K562 (cell line): ENCODE measurements around the gene CMSS1. TPM values are rescaled to one million over a fixed set of nuclear protein-coding genes. Genes with fewer than 3 reads are reported as not detected.

Experiments used
- ATAC-seq: fragments of 200-7000 bp; cut with Tn5 transposase; 3 replicates; pipeline ENCODE4 v1.9.1; 2020; ENCODE audit warnings: moderate library complexity
- BruUV-seq: library from RNA; stranded (reverse); fragments of 400-500 nt; replicated peaks from 2 replicates; lab custom pipeline; 2021; lab: Mats Ljungman, UMichigan
- CTCF ChIA-PET: fragments of 300-600 bp; formaldehyde crosslinking; extraction: SDS; loops from one replicate; lab custom pipeline; 2021; ENCODE audit warnings: low intra/inter-chr PET ratio; lab: Yijun Ruan, JAX
- POLR2A ChIA-PET: fragments of 300-600, 350-650 bp; sonication (Branson Sonifier 250); formaldehyde crosslinking; extraction: SDS; loops from one replicate; lab custom pipeline; 2021; ENCODE audit warnings: antibody characterized with exemption, inconsistent platforms; lab: Yijun Ruan, JAX
- DNase-seq, 4 experiments: peaks; one replicate each; pipeline versions ENCODE4 v3.0.0 to v3.0.0-alpha.2; 2011 to 2018; ENCODE audit warnings: low spot score in 3 of 4, mixed read lengths in 3 of 4; ENCODE audit errors: extremely low read depth in 1 of 4
- FAIRE-seq: peaks from 2 replicates; lab custom pipeline; 2011; peaks lifted over from hg19 to GRCh38; lab: Jason Lieb, UNC
- H2AFZ ChIP-seq: 2 replicates; pipeline ENCODE4 v1.6.0; 2011; ENCODE audit warnings: low read depth, low read length, control low read depth, inconsistent platforms
- H3K27ac ChIP-seq: fragments of 200-600 bp; 3 replicates; pipeline ENCODE4 v1.8.0; 2011; ENCODE audit warnings: low read depth, mild to moderate bottlenecking, control low read depth, inconsistent platforms, low read length, moderate library complexity, mixed read lengths; ENCODE audit errors: extremely low read depth
- H3K27me3 ChIP-seq, 2 experiments: fragments of 300-600 bp in 1 of 2; 2 replicates in 1 of 2; 3 replicates in 1 of 2; pipeline versions ENCODE4 v1.6.0 to v1.8.0; 2011; ENCODE audit warnings: inconsistent platforms in 2 of 2, low read length in 2 of 2, mild to moderate bottlenecking in 1 of 2, mixed read lengths in 1 of 2, moderate library complexity in 1 of 2; ENCODE audit not compliant: control insufficient read depth in 2 of 2, insufficient read depth in 2 of 2
- H3K36me3 ChIP-seq: fragments of 300-600 bp; 3 replicates; pipeline ENCODE4 v1.8.0; 2011; ENCODE audit warnings: mild to moderate bottlenecking, low read length, inconsistent platforms; ENCODE audit not compliant: control insufficient read depth, insufficient read depth
- H3K4me1 ChIP-seq, 2 experiments: fragments of 200-600 bp in 1 of 2; replicated peaks in 1 of 2; 2 replicates in 1 of 2; 3 replicates in 1 of 2; pipeline versions ENCODE4 v1.5.1 to v1.8.0; 2011; ENCODE audit warnings: inconsistent platforms in 2 of 2, low read length in 2 of 2, mild to moderate bottlenecking in 1 of 2, mixed read lengths in 1 of 2, moderate library complexity in 1 of 2; ENCODE audit not compliant: control insufficient read depth in 2 of 2, insufficient read depth in 2 of 2
- H3K4me2 ChIP-seq: 2 replicates; pipeline ENCODE4 v1.6.1; 2011; ENCODE audit warnings: low read length, control low read depth, inconsistent platforms, mixed read lengths; ENCODE audit not compliant: insufficient read depth
- H3K4me3 ChIP-seq: fragments of 200-600 bp; sonication (generic), shearing (Covaris generic); 2 replicates; pipeline ENCODE4 v1.5.1; 2016; ENCODE audit warnings: control low read depth, inconsistent platforms
- H3K79me2 ChIP-seq: fragments of 200-600 bp; 3 replicates; pipeline ENCODE4 v1.8.0; 2011; ENCODE audit warnings: low read length, inconsistent platforms; ENCODE audit not compliant: control insufficient read depth, insufficient read depth
- H3K9ac ChIP-seq, 2 experiments: 2 replicates each; pipeline versions ENCODE4 v1.6.0 to v1.6.1; 2011; ENCODE audit warnings: low read depth in 2 of 2, low read length in 2 of 2, control low read depth in 1 of 2, inconsistent platforms in 1 of 2, mild to moderate bottlenecking in 1 of 2, mixed read lengths in 1 of 2; ENCODE audit not compliant: insufficient read depth in 1 of 2
- H3K9me1 ChIP-seq: one replicate; pipeline ENCODE4 v1.6.0; 2011; ENCODE audit warnings: inconsistent platforms, mild to moderate bottlenecking, low read length, moderate library complexity; ENCODE audit not compliant: control insufficient read depth, insufficient read depth
- H3K9me3 ChIP-seq: replicated peaks from 2 replicates; pipeline ENCODE4 v1.5.1; 2011; ENCODE audit warnings: low read depth, low read length, inconsistent platforms; ENCODE audit not compliant: control insufficient read depth, insufficient read depth
- H4K20me1 ChIP-seq: replicated peaks from 2 replicates; pipeline ENCODE4 v1.6.1; 2011; ENCODE audit warnings: low read length, inconsistent platforms, mixed read lengths; ENCODE audit not compliant: control insufficient read depth, insufficient read depth
- GTF2A2 ChIP-seq: IDR thresholded peaks from 2 replicates; pipeline ENCODE4 v1.6.1; 2016; ENCODE audit warnings: mild to moderate bottlenecking, missing genetic modification characterization, missing compliant biosample characterization
- HMGXB4 ChIP-seq: sonication (generic); formaldehyde crosslinking; IDR thresholded peaks from 2 replicates; pipeline ENCODE4 v1.8.1; 2023; ENCODE audit warnings: mild to moderate bottlenecking, missing genetic modification reagents
- MLX ChIP-seq, 2 experiments: fragments of 450-650 bp in 1 of 2; sonication (generic) in 1 of 2; formaldehyde crosslinking; conservative IDR thresholded peaks; 2 replicates each; pipeline versions ENCODE4 v1.4.0 to v1.8.1; 2020 to 2022; ENCODE audit warnings: mild to moderate bottlenecking in 1 of 2, missing genetic modification reagents in 1 of 2
- NR1H2 ChIP-seq: sonication (generic); formaldehyde crosslinking; IDR thresholded peaks from 2 replicates; pipeline ENCODE4 v1.4.0; 2020; ENCODE audit warnings: mild to moderate bottlenecking, missing genetic modification reagents
- PML ChIP-seq: IDR thresholded peaks from 2 replicates; pipeline ENCODE4 v1.6.1; 2012; ENCODE audit warnings: low read length, inconsistent platforms
- RFX7 ChIP-seq: fragments of 250-450 bp; sonication (Bioruptor Pico); IDR thresholded peaks from 2 replicates; pipeline ENCODE4 v1.5.1; 2021; ENCODE audit warnings: mild to moderate bottlenecking
- TBP ChIP-seq: optimal IDR thresholded peaks from 2 replicates; pipeline ENCODE3; 2011; ENCODE audit warnings: low read depth, low read length, improper control_type of control experiment
- ZKSCAN1 ChIP-seq: fragments of 150-350 bp; IDR thresholded peaks from 2 replicates; pipeline ENCODE4 v1.6.1; 2016; ENCODE audit warnings: low read depth, low read length
- ZNF507 ChIP-seq: conservative IDR thresholded peaks from 2 replicates; pipeline ENCODE4 v1.6.1; 2017; ENCODE audit warnings: missing genetic modification characterization, missing compliant biosample characterization
- ZNF584 ChIP-seq: fragments of 200-800 bp; sonication (Bioruptor generic); IDR thresholded peaks from 2 replicates; pipeline ENCODE4 v1.6.1; 2016; ENCODE audit warnings: low read depth, mild to moderate bottlenecking, missing genetic modification characterization, missing compliant biosample characterization
- ZNF668 ChIP-seq: fragments of 250-450 bp; sonication (Bioruptor Pico); IDR thresholded peaks from 2 replicates; pipeline ENCODE4 v1.8.0; 2022; ENCODE audit warnings: mild to moderate bottlenecking, inconsistent platforms
- ZNF717 ChIP-seq: fragments of 250-450 bp; sonication (Bioruptor Pico); IDR thresholded peaks from 2 replicates; pipeline ENCODE4 v1.5.0; 2021
- ZNF76 ChIP-seq: fragments of 250-450 bp; sonication (Bioruptor Pico); IDR thresholded peaks from 2 replicates; pipeline ENCODE4 v1.4.0; 2020; ENCODE audit warnings: mild to moderate bottlenecking, moderate library complexity, borderline replicate concordance
- ZSCAN32 ChIP-seq: fragments of 450-650 bp; formaldehyde crosslinking; IDR thresholded peaks from 2 replicates; pipeline ENCODE4 v1.4.0; 2020; ENCODE audit warnings: mild to moderate bottlenecking, moderate library complexity
- WGBS: fragments of 100-300 bp; shearing (Covaris generic); methylation state at CpG from one replicate; pipeline ENCODE4 v1.1.6; 2016; ENCODE audit warnings: low coverage, mixed read lengths; ENCODE audit not compliant: insufficient coverage; ENCODE audit errors: missing lambda C conversion rate; 5-methylcytosine and 5-hydroxymethylcytosine counted together
- in situ Hi-C: fragments of 300-500 bp; cut with MboI; formaldehyde crosslinking; loops from 4 replicates; pipeline ENCODE4 v1.15.0; 2018; ENCODE audit warnings: inconsistent platforms, mixed read lengths
- intact Hi-C: fragments of 100-400 bp; cut with micrococcal nuclease; formaldehyde crosslinking; loops from 2 replicates; pipeline ENCODE4 v1.14.2; 2022
- polyA plus RNA-seq, 8 experiments: library from polyadenylated mRNA; depleted of rRNA in 4 of 8; stranded (reverse) in 5 of 8; unstranded in 3 of 8; fragments of >200 nt; fragmentation: Nextera tagmentation in 2 of 8; fragmentation: Illumina TruSeq in 1 of 8; extraction: Ambion mirVana in 2 of 8; extraction: Trizol in 1 of 8; gene quantifications; 2 replicates each; pipeline versions ENCODE4 v1.2.1 to v1.2.3, GENCODE V29; 2011 to 2014; ENCODE audit warnings: inconsistent platforms in 1 of 8, missing spikeins in 1 of 8
- total RNA-seq, 7 experiments: library from RNA; depleted of rRNA in 6 of 7; stranded (reverse); fragments of >200 nt in 6 of 7; fragmentation: Illumina TruSeq in 2 of 7; extraction: Trizol in 2 of 7; gene quantifications; 2 replicates each; pipeline versions ENCODE4 v1.2.1 to v1.2.3, GENCODE V29; 2011 to 2021; ENCODE audit warnings: low replicate concordance in 1 of 7

The CMSS1 gene
- total and polyA plus RNA-seq, 9 of the 15 experiments (the other 6 are each of a cell fraction or from before 2014, with no cell fraction given): 46.9 to 109 (median 72.3) TPM

GRCh38 chr3:99965077-99965476 is 147.4 kb downstream of the CMSS1 start:
- intact Hi-C loops (no loop called here), in situ Hi-C loops (no loop called here)
- H2AFZ ChIP-seq: no peak overlapping the region
- H3K9me3 ChIP-seq: no peaks in the 10 kb centered on the region
- no peaks in the 10 kb centered on the region for H3K9me1 ChIP-seq
- no peak overlapping the region for H3K27ac ChIP-seq
- ATAC-seq (no peak), DNase-seq (no peak), FAIRE-seq (no peak)
- no peak overlapping the region for H3K4me3 ChIP-seq
- no TSS peak for BruUV-seq
- no peaks in the 10 kb centered on the region for H3K27me3 ChIP-seq
- TF ChIP-seq GTF2A2 (no peak), PML (no peak), HMGXB4 (no peak), ZNF668 (CRISPR knock-in tag) (no peak), ZNF76 (CRISPR knock-in tag) (no peak), ZNF717 (CRISPR knock-in tag) (no peak), ZKSCAN1 (no peak), ZNF584 (no peak), ZNF507 (no peak), TBP (no peak), ZSCAN32 (no peak), NR1H2 (CRISPR knock-in tag) (no peak), RFX7 (no peak), MLX (CRISPR knock-in tag; conservative IDR thresholded peaks at IDR 0.05) (no peak)
- no peaks in the 10 kb centered on the region for H3K79me2 ChIP-seq
- H3K4me2 ChIP-seq: no peak overlapping the region
- CTCF ChIA-PET: no interaction called here
- no peaks in the 10 kb centered on the region for H3K36me3 ChIP-seq
- H3K4me1 ChIP-seq: no peaks in the 10 kb centered on the region
- POLR2A ChIA-PET: no interaction called here
- H4K20me1 ChIP-seq: no peaks in the 10 kb centered on the region
- no peak overlapping the region for H3K9ac ChIP-seq
- 100% methylated on average over 1 of the region's 1 CpG for WGBS
